NCI-H1092 treated with DMSO at 0.1 percent for 48 hours (cell line): ENCODE measurements around the gene FUT6.
"Not testable (repeated sequence)": the region's sequence is repeated elsewhere in the genome, so short reads cannot be mapped to it uniquely, and the experiment has no call there.

Experiments used
- DNase-seq: peaks from one replicate; lab custom pipeline; 2025; lab: John Stamatoyannopoulos, UW

Gene FUT6

GRCh38 chr19:5839065-5840017, at the start of gene FUT6:
Gene FUT6, minus strand, starts transcription at chr19:5839702. Its CDS starts 7,135 bp downstream, at chr19:5832567.
- DNase-seq = no peak

- not testable (repeated sequence) for DNase-seq
These were observed 44.7 kb upstream of the FUT6 start for GRCh38 chr19:5884065-5884811.

GRCh38 chr19:5883157-5883873, 43.8 kb upstream of the FUT6 start:
- DNase-seq = peak; percentile 32

- DNase-seq = no peak
These were observed 43.0 kb upstream of the FUT6 start for GRCh38 chr19:5882421-5882968.

GRCh38 chr19:5881543-5882299, 42.2 kb upstream of the FUT6 start:
- no peak for DNase-seq

- DNase-seq = no peak
These were observed 41.1 kb upstream of the FUT6 start for GRCh38 chr19:5880604-5881078.

GRCh38 chr19:5880196-5880595, 40.7 kb upstream of the FUT6 start:
- no peak for DNase-seq

GRCh38 chr19:5877882-5878281, 38.4 kb upstream of the FUT6 start:
- DNase-seq = no peak

GRCh38 chr19:5877427-5877826, 37.9 kb upstream of the FUT6 start:
- DNase-seq = no peak

- DNase-seq = not testable (repeated sequence)
These were observed 35.0 kb upstream of the FUT6 start for GRCh38 chr19:5874496-5874895.

- no peak for DNase-seq
These were observed 34.2 kb upstream of the FUT6 start for GRCh38 chr19:5873617-5874199.

- no peak for DNase-seq
These were observed 31.5 kb upstream of the FUT6 start for GRCh38 chr19:5870986-5871394.

- no peak for DNase-seq
These were observed 28.0 kb upstream of the FUT6 start for GRCh38 chr19:5867201-5868136.

GRCh38 chr19:5865772-5866171, 26.3 kb upstream of the FUT6 start:
- no peak for DNase-seq

- no peak for DNase-seq
These were observed 25.4 kb upstream of the FUT6 start for GRCh38 chr19:5864725-5865486.

- DNase-seq = no peak
These were observed 24.7 kb upstream of the FUT6 start for GRCh38 chr19:5864013-5864720.

- no peak for DNase-seq
These were observed 23.6 kb upstream of the FUT6 start for GRCh38 chr19:5863030-5863665.
